ENCODE measurements around the gene ENDOV. TPM values are rescaled to one million over a fixed set of nuclear protein-coding genes. Genes with fewer than 3 reads are reported as not detected.

ENDOV gene
- total RNA-seq, 2 experiments from 2014 or later = 10.1 to 12.0 TPM

DNA sequence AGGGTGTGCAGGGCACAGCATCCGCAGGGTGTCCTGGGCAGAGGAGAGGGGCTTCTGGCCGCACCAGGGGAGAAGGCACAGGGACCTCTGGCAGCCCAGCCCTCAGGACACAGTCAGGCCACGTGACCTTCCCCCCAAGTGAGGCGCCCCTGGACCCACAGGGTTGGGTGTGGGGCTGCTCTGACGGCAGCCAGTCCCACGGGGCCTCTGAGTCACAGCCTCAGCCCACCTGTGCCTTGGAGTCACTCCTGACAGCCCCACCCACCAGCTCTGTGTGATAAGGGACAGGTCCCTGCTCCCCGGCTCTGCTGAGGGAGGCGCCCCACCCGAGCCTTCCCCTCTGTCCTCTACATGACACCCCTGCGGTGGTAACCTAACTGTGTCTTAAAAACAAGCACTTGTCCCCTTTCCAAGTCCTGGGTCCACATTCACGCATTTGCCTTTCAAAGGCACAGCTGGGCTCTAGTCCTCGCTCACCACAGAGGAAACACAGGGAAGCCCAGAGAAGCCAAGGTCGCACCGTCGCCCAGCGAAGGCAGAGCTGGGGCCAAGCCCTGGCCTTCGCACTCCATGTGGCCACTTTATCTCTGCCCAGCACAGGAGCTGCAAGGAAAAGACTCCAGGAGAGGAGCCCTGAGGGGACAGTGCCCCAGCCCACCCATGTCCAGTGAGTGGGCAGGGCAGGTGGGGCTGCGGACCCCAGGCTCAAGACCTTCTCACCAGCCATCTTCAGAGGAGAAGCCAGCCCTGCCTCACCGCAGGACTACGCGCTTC, 66.5 kb downstream of the ENDOV start:
- no peak overlapping the region for H3K4me3 Mint-ChIP-seq
- H3K4me3 ChIP-seq (ENCODE audit: low read length) = no peak overlapping the region
- H3K27me3 Mint-ChIP-seq = peaks cover 53% of the 10 kb centered on the region
- ChIA-PET POLR2A (no interaction called here), CTCF (no interaction called here)
- no peaks in the 10 kb centered on the region for H3K4me1 Mint-ChIP-seq (ENCODE audit: low read depth)
- H3K27ac ChIP-seq (ENCODE audit: low read depth in 1 of 2, low read length in 2 of 2) = no peak overlapping the region
- H3K9me3 Mint-ChIP-seq = no peaks in the 10 kb centered on the region
- no peaks in the 10 kb centered on the region for H3K36me3 Mint-ChIP-seq (ENCODE audit: low read depth)
- no peak overlapping the region for H3K27ac Mint-ChIP-seq
- no peak for ATAC-seq (ENCODE audit: poor library complexity)
- DNase-seq = no peak
- H3K27me3 ChIP-seq (ENCODE audit: control insufficient read depth in 1 of 2, insufficient read depth in 2 of 2, low read length in 2 of 2) = peaks cover 51 to 55% of the 10 kb centered on the region in 2 experiments
- TF ChIP-seq CTCF (IDR thresholded peaks at IDR 0.05) = no peak
- peaks cover 0 to 9% of the 10 kb centered on the region in 2 experiments for H3K9me3 ChIP-seq (ENCODE audit: control insufficient read depth in 1 of 2, insufficient read depth in 1 of 2, low read length in 2 of 2)
- peaks cover 24% of the 10 kb centered on the region for H3K4me1 ChIP-seq (ENCODE audit: insufficient read depth, low read length)
- H3K36me3 ChIP-seq (ENCODE audit: insufficient read depth, low read length) = no peaks in the 10 kb centered on the region
- intact Hi-C loops (cut with DNase I, micrococcal nuclease) = no loop called here

DNA sequence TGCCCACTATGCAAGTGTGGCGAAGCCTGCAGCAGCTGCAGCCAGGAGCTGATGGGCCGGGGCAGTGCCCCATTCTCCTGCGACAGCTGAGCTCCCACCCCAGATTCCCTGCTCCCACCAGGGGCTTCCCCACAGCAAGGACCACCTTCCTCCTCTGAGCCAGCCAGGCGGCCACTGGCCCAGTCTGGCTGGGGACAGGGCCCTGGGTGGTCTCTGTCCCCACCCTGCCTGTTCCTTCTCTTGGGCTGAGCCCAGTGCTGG, 67.0 kb downstream of the ENDOV start:
- Histone ChIP-seq H3K27ac (ENCODE audit: low read depth in 1 of 2, low read length in 2 of 2) (no peak overlapping the region), H3K4me3 (ENCODE audit: low read length) (no peak overlapping the region), H3K36me3 (ENCODE audit: insufficient read depth, low read length) (no peaks in the 10 kb centered on the region), H3K4me1 (ENCODE audit: insufficient read depth, low read length) (peaks cover 19% of the 10 kb centered on the region), H3K9me3 (ENCODE audit: control insufficient read depth in 1 of 2, insufficient read depth in 1 of 2, low read length in 2 of 2) (peaks cover 0 to 14% of the 10 kb centered on the region in 2 experiments), H3K27me3 (ENCODE audit: control insufficient read depth in 1 of 2, insufficient read depth in 2 of 2, low read length in 2 of 2) (peaks cover 47 to 53% of the 10 kb centered on the region in 2 experiments)
- ATAC-seq (ENCODE audit: poor library complexity) = no peak
- H3K27ac Mint-ChIP-seq = no peak overlapping the region
- ChIA-PET POLR2A (no interaction called here), CTCF (no interaction called here)
- H3K4me1 Mint-ChIP-seq (ENCODE audit: low read depth) = no peaks in the 10 kb centered on the region
- no peaks in the 10 kb centered on the region for H3K36me3 Mint-ChIP-seq (ENCODE audit: low read depth)
- DNase-seq = no peak
- H3K9me3 Mint-ChIP-seq = no peaks in the 10 kb centered on the region
- intact Hi-C loops (cut with DNase I, micrococcal nuclease) = no loop called here
- no peak for TF ChIP-seq CTCF (IDR thresholded peaks at IDR 0.05)
- peaks cover 53% of the 10 kb centered on the region for H3K27me3 Mint-ChIP-seq
- no peak overlapping the region for H3K4me3 Mint-ChIP-seq

- POLR2A ChIA-PET = no interaction called here
- H3K27ac Mint-ChIP-seq = no peak overlapping the region
Observed at GRCh38 chr17:80482555-80483308, 67.8 kb downstream of the ENDOV start.

More at GRCh38 chr17:80482555-80483308, 67.8 kb downstream of the ENDOV start:
- Histone ChIP-seq H3K27ac (ENCODE audit: low read depth in 1 of 2, low read length in 2 of 2) (no peak overlapping the region), H3K36me3 (ENCODE audit: insufficient read depth, low read length) (no peaks in the 10 kb centered on the region), H3K27me3 (ENCODE audit: control insufficient read depth in 1 of 2, insufficient read depth in 2 of 2, low read length in 2 of 2) (peaks cover 47 to 53% of the 10 kb centered on the region in 2 experiments), H3K4me3 (ENCODE audit: low read length) (no peak overlapping the region), H3K9me3 (ENCODE audit: control insufficient read depth in 1 of 2, insufficient read depth in 1 of 2, low read length in 2 of 2) (peaks cover 0 to 21% of the 10 kb centered on the region in 2 experiments), H3K4me1 (ENCODE audit: insufficient read depth, low read length) (peaks cover 12% of the 10 kb centered on the region)
- H3K4me1 Mint-ChIP-seq (ENCODE audit: low read depth) = no peaks in the 10 kb centered on the region
- peaks cover 58% of the 10 kb centered on the region for H3K27me3 Mint-ChIP-seq
- no peak for TF ChIP-seq CTCF (IDR thresholded peaks at IDR 0.05)
- no peaks in the 10 kb centered on the region for H3K36me3 Mint-ChIP-seq (ENCODE audit: low read depth)
- no peaks in the 10 kb centered on the region for H3K9me3 Mint-ChIP-seq
- CTCF ChIA-PET = no interaction called here
- no peak overlapping the region for H3K4me3 Mint-ChIP-seq
- ATAC-seq (ENCODE audit: poor library complexity) (no peak), DNase-seq (no peak)
- intact Hi-C loops (cut with DNase I, micrococcal nuclease) = no loop called here

Measured in CD4-positive, alpha-beta T cell (primary cell).